Posterior cingulate gyrus (tissue), 11 donors: ENCODE measurements around the gene ZNF300.
"Not testable (repeated sequence)": the region's sequence is repeated elsewhere in the genome, so short reads cannot be mapped to it uniquely, and the experiment has no call there.

Source experiments
- DNase-seq, 10 donors: peaks; one replicate each; pipeline versions ENCODE4 v3.0.0 to v3.0.0-alpha.2; 2020 to 2021; ENCODE audit warnings: mixed read lengths in 3 of 10
- intact Hi-C: fragments of 100-400 bp; cut with DNase I; formaldehyde crosslinking; loops from one replicate; pipeline ENCODE4 v1.15.1; 2023

Gene ZNF300

DNA sequence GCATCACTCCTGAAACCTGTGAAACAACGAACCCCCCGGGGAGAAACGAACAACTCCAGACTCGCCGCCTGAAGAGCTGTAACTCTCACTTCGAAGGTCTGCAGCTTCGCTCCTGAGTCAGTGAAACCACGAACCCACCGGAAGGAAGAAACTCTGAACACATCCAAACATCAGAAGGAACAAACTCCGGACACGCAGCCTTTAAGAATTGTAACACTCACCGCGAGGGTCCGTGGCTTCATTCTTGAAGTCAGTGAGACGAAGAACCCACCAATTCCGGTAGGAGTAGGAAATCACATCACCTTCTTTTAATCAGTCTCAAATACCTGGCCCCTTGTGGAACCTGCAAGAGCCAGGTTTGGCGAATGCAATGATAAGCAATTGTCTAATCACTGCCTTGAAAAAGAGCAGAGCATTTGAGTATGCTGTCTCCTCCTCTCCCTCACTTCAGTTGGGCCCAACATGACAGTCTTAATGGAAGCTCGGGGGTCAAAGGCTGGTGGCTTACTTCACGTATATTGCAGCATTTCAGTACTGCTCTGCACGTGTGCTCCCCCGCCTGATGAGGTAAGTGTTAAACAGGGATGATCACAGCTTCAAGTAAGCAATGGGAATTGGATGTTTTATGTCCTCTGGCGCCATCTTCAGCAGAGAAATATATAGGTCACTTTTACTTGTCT is 58.0 kb downstream of the ZNF300 start:
- intact Hi-C loops: loop anchor here (1.0 to 2.0 kb wide), 2 partner anchors 45 to 284 kb away; no protein-coding TSS in a partner anchor
- DNase-seq: peak in 2 of 10 donors; percentile 14 to 19

DNA sequence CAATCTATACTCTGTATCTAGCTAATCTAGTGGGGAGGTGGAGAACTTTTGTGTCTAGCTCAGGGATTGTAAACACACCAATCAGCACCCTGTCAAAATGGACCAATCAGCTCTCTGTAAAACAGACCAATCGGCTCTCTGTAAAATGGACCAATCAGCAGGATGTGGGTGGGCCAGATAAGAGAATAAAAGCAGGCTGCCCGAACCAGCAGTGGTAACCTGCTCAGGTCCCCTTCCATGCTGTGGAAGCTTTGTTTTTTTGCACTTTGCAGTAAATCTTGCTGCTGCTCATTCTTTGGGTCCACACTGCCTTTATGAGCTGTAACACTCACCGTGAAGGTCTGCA is 58.5 kb downstream of the ZNF300 start, which contains the start of gene IRGM:
IRGM (plus strand) TSS at position 214 of the 346 bp plus-strand sequence. CDS start 1,603 bp downstream, outside the sequence.
- not testable (repeated sequence) for DNase-seq
- intact Hi-C loops: loop anchor here (2.0 kb wide), 1 partner anchor 283 kb away; no protein-coding TSS in a partner anchor

DNA sequence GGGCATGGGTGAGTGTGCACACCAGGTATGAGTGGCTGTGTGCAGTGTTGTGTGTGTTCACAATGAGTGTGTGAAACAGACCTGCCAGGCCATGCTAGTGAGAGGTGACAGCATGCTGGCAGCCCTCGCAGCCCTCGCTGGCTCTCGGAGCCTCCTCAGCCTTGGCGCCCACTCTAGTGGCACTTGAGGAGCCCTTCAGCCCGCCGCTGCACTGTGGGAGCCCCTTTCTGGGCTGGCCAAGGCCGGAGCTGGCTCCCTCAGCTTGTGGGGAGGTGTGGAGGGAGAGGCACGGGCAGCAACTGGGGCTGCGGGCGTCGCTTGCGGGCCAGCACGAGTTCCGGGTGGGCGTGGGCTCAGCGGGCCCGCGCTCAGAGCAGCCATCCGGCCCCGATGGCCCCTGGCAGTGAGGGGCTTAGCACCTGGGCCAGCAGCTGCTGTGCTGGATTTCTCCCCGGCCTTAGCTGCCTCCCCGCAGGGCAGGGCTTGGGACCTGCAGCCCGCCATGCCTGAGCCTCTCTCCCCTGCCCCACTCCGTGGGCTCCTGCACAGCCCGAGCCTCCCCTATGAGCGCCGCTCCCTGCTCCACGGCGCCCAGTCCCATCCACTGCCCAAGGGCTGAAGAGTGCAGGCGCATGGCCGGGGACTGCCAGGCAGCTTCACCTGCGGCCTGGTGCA is 59.5 kb downstream of the ZNF300 start:
- peak in 1 of 10 donors; percentile 67 for DNase-seq
- intact Hi-C loops: not testable (repeated sequence)
